ENCODE measurements around the gene CCRL2. TPM values are rescaled to one million over a fixed set of nuclear protein-coding genes. Genes with fewer than 3 reads are reported as not detected.
A peak's percentile ranks its signal among the peaks of the same experiment; 100 is the strongest.

The CCRL2 gene
- total RNA-seq: 1 to 10 TPM; 2.5 to 3.9 TPM
- 1 to 10 TPM in 1 of 2 donors, under 1 TPM in 1; 0.93 to 1.1 TPM for polyA plus RNA-seq (ENCODE audit: insufficient read length in 2 of 2)
- long read RNA-seq, donor 1, partial matches to known transcripts: 0 of 1 reads
- long read RNA-seq, donor 1, other reads (novel, unspliced or antisense): 0 of 1 reads
- long read RNA-seq, donor 2: 0 reads
- long read RNA-seq, donor 3: 0 reads
- long read RNA-seq, donor 4, partial matches to known transcripts: 0 of 4 reads
- long read RNA-seq, donor 4, other reads (novel, unspliced or antisense): 0 of 4 reads

GRCh38 chr3:46406788-46407611 is at the start of gene CCRL2, which contains the start of gene CCR5AS:
Gene CCRL2 (plus strand): TSS chr3:46407259. CDS start chr3:46408080, 821 bp downstream.
Gene CCR5AS (minus strand): TSS chr3:46407066.
- peaks cover 8% of the 10 kb centered on the region for H3K4me1 ChIP-seq (ENCODE audit: control insufficient read depth, insufficient read depth, low read length)
- H3K36me3 ChIP-seq (ENCODE audit: control insufficient read depth, insufficient read depth, low read length): no peaks in the 10 kb centered on the region
- WGBS (ENCODE audit: insufficient coverage): 60% methylated on average over 17 of the region's 20 CpGs
- no peak within 1 kb of the TSS for H3K4me3 ChIP-seq (ENCODE audit: low read depth, low read length)
- no peaks in the 10 kb centered on the region for H3K9me3 ChIP-seq (ENCODE audit: control insufficient read depth, insufficient read depth, low read length)
- H3K27me3 ChIP-seq (ENCODE audit: control insufficient read depth, insufficient read depth, low read length): no peaks in the 10 kb centered on the region
- DNase-seq (ENCODE audit: low read depth in 4 of 6, low spot score in 6 of 6): no peak
- H3K27ac ChIP-seq (ENCODE audit: low read depth, low read length): peak within 1 kb of the TSS; percentile 52

GRCh38 chr3:46358466-46358865 is 48.6 kb upstream of the CCRL2 start:
- H3K36me3 ChIP-seq (ENCODE audit: control insufficient read depth, insufficient read depth, low read length): no peaks in the 10 kb centered on the region
- no peak overlapping the region for H3K4me3 ChIP-seq (ENCODE audit: low read depth, low read length)
- 100% methylated on average over 1 of the region's 6 CpGs for WGBS (ENCODE audit: insufficient coverage)
- H3K9me3 ChIP-seq (ENCODE audit: control insufficient read depth, insufficient read depth, low read length): no peaks in the 10 kb centered on the region
- H3K27me3 ChIP-seq (ENCODE audit: control insufficient read depth, insufficient read depth, low read length): no peaks in the 10 kb centered on the region
- no peak overlapping the region for H3K27ac ChIP-seq (ENCODE audit: low read depth, low read length)
- H3K4me1 ChIP-seq (ENCODE audit: control insufficient read depth, insufficient read depth, low read length): peaks cover 3% of the 10 kb centered on the region
- DNase-seq (ENCODE audit: low read depth in 4 of 6, low spot score in 6 of 6): no peak

GRCh38 chr3:46359733-46360493 is 47.1 kb upstream of the CCRL2 start:
- Histone ChIP-seq H3K4me1 (ENCODE audit: control insufficient read depth, insufficient read depth, low read length) (peaks cover 3% of the 10 kb centered on the region), H3K27me3 (ENCODE audit: control insufficient read depth, insufficient read depth, low read length) (no peaks in the 10 kb centered on the region), H3K9me3 (ENCODE audit: control insufficient read depth, insufficient read depth, low read length) (no peaks in the 10 kb centered on the region), H3K27ac (ENCODE audit: low read depth, low read length) (peak overlapping the region; percentile 57), H3K36me3 (ENCODE audit: control insufficient read depth, insufficient read depth, low read length) (no peaks in the 10 kb centered on the region), H3K4me3 (ENCODE audit: low read depth, low read length) (no peak overlapping the region)
- 7% methylated on average over 6 of the region's 11 CpGs for WGBS (ENCODE audit: insufficient coverage)
- peak; percentile 33 to 96 (median 56) for DNase-seq (ENCODE audit: low read depth in 4 of 6, low spot score in 6 of 6)

- WGBS (ENCODE audit: insufficient coverage): 53% methylated on average over 5 of the region's 6 CpGs
- no peak for DNase-seq (ENCODE audit: low read depth in 4 of 6, low spot score in 6 of 6)
- Histone ChIP-seq H3K4me3 (ENCODE audit: low read depth, low read length) (no peak overlapping the region), H3K4me1 (ENCODE audit: control insufficient read depth, insufficient read depth, low read length) (peaks cover 3% of the 10 kb centered on the region), H3K27ac (ENCODE audit: low read depth, low read length) (no peak overlapping the region), H3K27me3 (ENCODE audit: control insufficient read depth, insufficient read depth, low read length) (no peaks in the 10 kb centered on the region), H3K36me3 (ENCODE audit: control insufficient read depth, insufficient read depth, low read length) (no peaks in the 10 kb centered on the region), H3K9me3 (ENCODE audit: control insufficient read depth, insufficient read depth, low read length) (no peaks in the 10 kb centered on the region)
These were observed 46.2 kb upstream of the CCRL2 start for GRCh38 chr3:46360907-46361306.

GRCh38 chr3:46361408-46362283 is 45.4 kb upstream of the CCRL2 start:
- DNase-seq (ENCODE audit: low read depth in 4 of 6, low spot score in 6 of 6): peak in 1 of 6 donors; percentile 53
- H3K27ac ChIP-seq (ENCODE audit: low read depth, low read length): no peak overlapping the region
- no peaks in the 10 kb centered on the region for H3K9me3 ChIP-seq (ENCODE audit: control insufficient read depth, insufficient read depth, low read length)
- peaks cover 3% of the 10 kb centered on the region for H3K4me1 ChIP-seq (ENCODE audit: control insufficient read depth, insufficient read depth, low read length)
- H3K36me3 ChIP-seq (ENCODE audit: control insufficient read depth, insufficient read depth, low read length): no peaks in the 10 kb centered on the region
- no peaks in the 10 kb centered on the region for H3K27me3 ChIP-seq (ENCODE audit: control insufficient read depth, insufficient read depth, low read length)
- 75% methylated on average over 5 of the region's 8 CpGs for WGBS (ENCODE audit: insufficient coverage)
- no peak overlapping the region for H3K4me3 ChIP-seq (ENCODE audit: low read depth, low read length)

- H3K4me3 ChIP-seq (ENCODE audit: low read depth, low read length): no peak overlapping the region
- no CpG with 5 or more reads among the region's 4 CpGs for WGBS (ENCODE audit: insufficient coverage)
- H3K27ac ChIP-seq (ENCODE audit: low read depth, low read length): no peak overlapping the region
- H3K27me3 ChIP-seq (ENCODE audit: control insufficient read depth, insufficient read depth, low read length): no peaks in the 10 kb centered on the region
- no peak for DNase-seq (ENCODE audit: low read depth in 4 of 6, low spot score in 6 of 6)
- H3K4me1 ChIP-seq (ENCODE audit: control insufficient read depth, insufficient read depth, low read length): peaks cover 3% of the 10 kb centered on the region
- H3K9me3 ChIP-seq (ENCODE audit: control insufficient read depth, insufficient read depth, low read length): no peaks in the 10 kb centered on the region
- no peaks in the 10 kb centered on the region for H3K36me3 ChIP-seq (ENCODE audit: control insufficient read depth, insufficient read depth, low read length)
These were observed 42.0 kb upstream of the CCRL2 start for GRCh38 chr3:46365041-46365440.

- Histone ChIP-seq H3K4me1 (ENCODE audit: control insufficient read depth, insufficient read depth, low read length) (peaks cover under 1% of the 10 kb centered on the region), H3K27ac (ENCODE audit: low read depth, low read length) (no peak overlapping the region), H3K4me3 (ENCODE audit: low read depth, low read length) (no peak overlapping the region), H3K9me3 (ENCODE audit: control insufficient read depth, insufficient read depth, low read length) (no peaks in the 10 kb centered on the region), H3K36me3 (ENCODE audit: control insufficient read depth, insufficient read depth, low read length) (no peaks in the 10 kb centered on the region), H3K27me3 (ENCODE audit: control insufficient read depth, insufficient read depth, low read length) (no peaks in the 10 kb centered on the region)
- DNase-seq (ENCODE audit: low read depth in 4 of 6, low spot score in 6 of 6): no peak
- WGBS (ENCODE audit: insufficient coverage): 100% methylated on average over 3 of the region's 5 CpGs
These were observed 41.1 kb upstream of the CCRL2 start for GRCh38 chr3:46365737-46366524.

GRCh38 chr3:46367811-46368210 is 39.2 kb upstream of the CCRL2 start:
- Histone ChIP-seq H3K9me3 (ENCODE audit: control insufficient read depth, insufficient read depth, low read length) (no peaks in the 10 kb centered on the region), H3K36me3 (ENCODE audit: control insufficient read depth, insufficient read depth, low read length) (no peaks in the 10 kb centered on the region), H3K4me3 (ENCODE audit: low read depth, low read length) (no peak overlapping the region), H3K4me1 (ENCODE audit: control insufficient read depth, insufficient read depth, low read length) (no peaks in the 10 kb centered on the region), H3K27ac (ENCODE audit: low read depth, low read length) (no peak overlapping the region), H3K27me3 (ENCODE audit: control insufficient read depth, insufficient read depth, low read length) (no peaks in the 10 kb centered on the region)
- no peak for DNase-seq (ENCODE audit: low read depth in 4 of 6, low spot score in 6 of 6)
- 78% methylated on average over 2 of the region's 5 CpGs for WGBS (ENCODE audit: insufficient coverage)
